Measurements from ENCODE around the gene MED31. TPM values are rescaled to one million over a fixed set of nuclear protein-coding genes. Genes with fewer than 3 reads are reported as not detected.

The MED31 gene
- total and polyA plus RNA-seq, 2 of the 13 experiments (the other 11 are each of a cell fraction or from before 2014, with no cell fraction given), result 19.0 to 20.9 TPM

GRCh38 chr17:6654841-6655731 is 3.7 kb upstream of the MED31 start (continued):
- TF ChIP-seq SMARCC2 (IDR thresholded peaks at IDR 0.05), result no peak

- peaks cover 14% of the 10 kb centered on the region for H4K20me1 ChIP-seq (ENCODE audit: insufficient read depth, low read length)
- H3K79me2 ChIP-seq (ENCODE audit: insufficient read depth, low read length), result peaks cover 59% of the 10 kb centered on the region
- peaks cover 49% of the 10 kb centered on the region for H3K4me1 ChIP-seq (ENCODE audit: insufficient read depth, low read length)
- DNase-seq (ENCODE audit: low spot score) (no peak), ATAC-seq (peak; percentile 43), FAIRE-seq (no peak)
- intact Hi-C loops (cut with micrococcal nuclease; ENCODE audit: unreplicated experiment), result loop anchor here (1.0 to 5.0 kb wide), 2 partner anchors 11 to 360 kb away; partner anchors contain the start of genes RNASEK and TXNDC17
- H3K4me3 ChIP-seq (replicated peaks in 1 of 3; ENCODE audit: insufficient read depth in 1 of 3, low read depth in 2 of 3, low read length in 3 of 3), result peak overlapping the region; percentile 64 to 83 (median 77)
- CTCF ChIA-PET (ENCODE audit: low intra/inter-chr PET ratio, low total read pairs), result interaction anchor here (1.6 kb wide), 1 partner anchor 62 kb away, joined by 3 read pairs; the partner anchor contains the start of gene SLC13A5
- POLR2A ChIA-PET, result interaction anchor here (1.0 to 1.4 kb wide), 5 partner anchors 10 to 61 kb away, joined by 4 to 8 read pairs (median 4); partner anchors contain the start of genes KIAA0753 and SLC13A5
- H3K4me2 ChIP-seq (ENCODE audit: low read depth, low read length), result peak overlapping the region; percentile 90
- WGBS (ENCODE audit: low lambda C conversion rate), result 0% methylated on average over 1 of the region's 47 CpGs
- BruUV-seq (replicated peaks), result no TSS peak
- peak overlapping the region; percentile 95 for H3K9ac ChIP-seq (ENCODE audit: insufficient read depth, low read depth, low read length)
- H3K27me3 ChIP-seq (ENCODE audit: control insufficient read depth in 1 of 2, insufficient read depth in 2 of 2, low read length in 2 of 2), result no peaks in the 10 kb centered on the region; a peak in 1 of 5 replicates
- H3K9me3 ChIP-seq (ENCODE audit: low read length), result no peaks in the 10 kb centered on the region
- peaks cover 2 to 7% of the 10 kb centered on the region in 2 experiments; a peak in 4 of 5 replicates for H3K36me3 ChIP-seq (replicated peaks in 1 of 2; ENCODE audit: control insufficient read depth in 1 of 2, insufficient read depth in 2 of 2, low read length in 2 of 2)
- peak overlapping the region; percentile 99 for H3K27ac ChIP-seq (ENCODE audit: extremely low read length, insufficient read depth, low read length)
- in situ Hi-C loops (cut with HindIII; ENCODE audit: extremely low pct_ligation_motif_present, low pct_unique_long_range_greater_than_20kb), result no loop called here
- no peak overlapping the region for H2AFZ ChIP-seq (ENCODE audit: low read length)
- TF ChIP-seq CREB3 (CRISPR knock-in tag; IDR thresholded peaks at IDR 0.05) (peak; percentile 94), PHF8 (CRISPR knock-in tag; IDR thresholded peaks at IDR 0.05) (peak; percentile 73; the same call in 1 of the 2 replicates), JUNB (CRISPR knock-in tag; IDR thresholded peaks at IDR 0.05; ENCODE audit: borderline replicate concordance) (peak; percentile 91), ZNF772 (CRISPR knock-in tag; IDR thresholded peaks at IDR 0.05) (peak; percentile 99), ZNF10 (CRISPR knock-in tag; IDR thresholded peaks at IDR 0.05; ENCODE audit: borderline replicate concordance, low read depth) (peak; percentile 94; the same call in 1 of the 2 replicates), KDM5A (IDR thresholded peaks at IDR 0.05; ENCODE audit: borderline replicate concordance, low read length) (no peak), FOSL1 (CRISPR knock-in tag; IDR thresholded peaks at IDR 0.05; ENCODE audit: borderline replicate concordance) (0 out of 2 replicates have a peak, but pooled peaks have one; percentile 12), THRA (CRISPR knock-in tag; IDR thresholded peaks at IDR 0.05; ENCODE audit: borderline replicate concordance) (peak; percentile 42; the same call in 1 of the 2 replicates), KDM4B (CRISPR knock-in tag; IDR thresholded peaks at IDR 0.05) (no peak; the same call in 1 of the 2 replicates), SMYD3 (CRISPR knock-in tag; IDR thresholded peaks at IDR 0.05) (peak; percentile 98; the same call in 1 of the 2 replicates), IRF1 (CRISPR knock-in tag; IDR thresholded peaks at IDR 0.05; ENCODE audit: low read depth) (peak; percentile 91), ZNF432 (CRISPR knock-in tag; IDR thresholded peaks at IDR 0.05; ENCODE audit: borderline replicate concordance) (no peak), RORA (CRISPR knock-in tag; IDR thresholded peaks at IDR 0.05) (no peak), SIX1 (CRISPR knock-in tag; IDR thresholded peaks at IDR 0.05; ENCODE audit: borderline replicate concordance) (no peak), NCOA1 (CRISPR knock-in tag; IDR thresholded peaks at IDR 0.05) (peak; percentile 85; the same call in 1 of the 2 replicates), FOXJ3 (CRISPR knock-in tag; IDR thresholded peaks at IDR 0.05; ENCODE audit: borderline replicate concordance) (peak; percentile 9; the same call in 1 of the 2 replicates), ISL2 (CRISPR knock-in tag; IDR thresholded peaks at IDR 0.05) (peak; percentile 30; the same call in 1 of the 2 replicates)
Observed at GRCh38 chr17:6651919-6652452, 581 bp upstream of the MED31 start.

All from HepG2 (cell line).